Measurements from ENCODE around the gene CDH1.

The CDH1 gene

DNA sequence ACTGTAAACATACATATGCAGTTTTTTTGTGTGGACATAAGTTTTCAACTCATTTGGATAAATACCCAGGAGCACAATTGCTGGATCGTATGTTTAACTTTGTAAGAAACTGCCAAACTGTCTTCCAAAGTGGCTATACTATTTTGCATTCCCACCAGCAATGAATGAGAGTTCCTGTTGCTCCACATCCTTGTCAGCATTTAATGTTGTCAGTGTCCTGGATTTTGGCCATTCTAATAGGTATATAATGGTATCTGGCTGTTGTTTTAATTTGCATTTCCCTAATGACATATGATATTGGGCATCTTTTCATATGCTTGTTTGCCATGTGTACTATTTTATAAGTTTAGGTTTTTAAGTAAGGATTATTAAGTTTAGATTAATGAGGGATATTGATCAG is 120.4 kb downstream of the CDH1 start:
- Histone ChIP-seq H3K27me3 (ENCODE audit: insufficient read depth, low read length) (no peaks in the 10 kb centered on the region), H3K9ac (ENCODE audit: low read depth, low read length) (no peak overlapping the region), H3K4me3 (ENCODE audit: low read length) (no peak overlapping the region), H3K9me3 (ENCODE audit: insufficient read depth, low read depth, low read length) (no peaks in the 10 kb centered on the region), H3K36me3 (ENCODE audit: insufficient read depth, low read length) (peaks cover 11% of the 10 kb centered on the region), H3K27ac (ENCODE audit: low read depth, low read length) (no peak overlapping the region), H3K4me1 (ENCODE audit: insufficient read depth, low read length) (no peaks in the 10 kb centered on the region)
- 96% methylated on average over 1 of the region's 1 CpG for WGBS

DNA sequence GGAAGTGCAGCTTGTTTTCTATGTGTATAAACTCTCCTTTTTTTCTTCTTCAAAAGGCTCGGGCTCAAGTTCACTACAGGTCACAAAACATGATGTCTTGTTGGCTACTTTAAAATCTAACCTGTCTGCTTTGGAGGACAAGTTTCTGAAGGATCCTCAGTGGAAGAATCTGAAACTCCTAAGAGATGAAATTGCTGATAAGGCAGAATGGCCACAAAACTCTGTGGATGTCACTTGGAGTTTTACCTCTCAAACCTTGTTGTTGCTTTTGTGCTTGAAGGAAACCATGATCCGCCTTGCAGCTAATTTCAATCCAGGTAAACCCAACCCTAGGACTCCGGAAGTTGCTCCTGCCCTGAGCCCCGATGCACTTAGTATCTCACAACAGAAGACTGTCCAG is 122.7 kb downstream of the CDH1 start:
- Histone ChIP-seq H3K36me3 (ENCODE audit: insufficient read depth, low read length) (peaks cover 16% of the 10 kb centered on the region), H3K27ac (ENCODE audit: low read depth, low read length) (no peak overlapping the region), H3K4me3 (ENCODE audit: low read length) (no peak overlapping the region), H3K4me1 (ENCODE audit: insufficient read depth, low read length) (no peaks in the 10 kb centered on the region), H3K9ac (ENCODE audit: low read depth, low read length) (no peak overlapping the region), H3K27me3 (ENCODE audit: insufficient read depth, low read length) (no peaks in the 10 kb centered on the region), H3K9me3 (ENCODE audit: insufficient read depth, low read depth, low read length) (no peaks in the 10 kb centered on the region)
- WGBS, result 89% methylated on average over 4 of the region's 4 CpGs

DNA sequence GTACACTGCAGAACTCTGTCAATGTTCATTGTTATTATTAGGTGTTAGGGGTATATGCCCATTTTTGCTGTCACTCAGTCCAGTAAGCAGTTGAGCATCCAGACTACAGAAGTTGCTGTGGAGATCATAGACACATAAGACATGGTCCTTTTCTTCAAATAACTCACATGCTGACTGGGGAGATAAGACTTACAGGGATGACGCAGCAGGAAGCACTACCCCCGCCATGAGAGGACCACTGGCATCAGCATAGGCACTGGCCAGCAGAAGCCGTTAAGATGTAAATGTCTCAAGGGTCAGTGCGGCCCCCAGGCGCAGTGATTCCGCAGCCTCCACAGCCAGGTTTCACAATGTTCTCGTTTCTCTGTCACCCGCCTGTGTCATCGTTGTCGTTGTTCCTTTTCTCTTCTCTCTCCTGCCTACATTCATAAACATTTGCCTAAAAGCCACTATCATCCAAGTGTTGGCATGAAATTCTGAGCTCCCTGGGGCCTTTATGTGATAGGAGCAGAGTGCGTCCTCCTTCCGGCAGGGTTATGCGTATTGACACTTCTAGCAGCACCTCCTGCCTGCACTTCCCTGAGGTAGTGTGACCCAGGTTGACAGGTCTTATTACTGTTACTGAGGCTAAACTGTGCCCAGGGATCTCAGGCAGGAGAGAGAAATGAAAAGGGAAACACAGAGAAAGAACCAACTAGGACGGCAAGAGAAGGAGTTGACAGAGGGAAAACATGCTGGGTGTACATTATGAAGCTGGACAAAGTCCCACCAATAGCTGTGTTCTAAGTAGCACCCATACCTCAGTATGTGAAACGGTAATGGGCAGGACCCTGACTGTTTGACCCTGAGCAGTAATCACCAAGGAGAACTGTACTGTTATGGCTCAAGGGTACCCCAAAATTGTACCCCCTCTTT is 124.1 kb downstream of the CDH1 start:
- Histone ChIP-seq H3K4me3 (ENCODE audit: low read length) (no peak overlapping the region), H3K27ac (ENCODE audit: low read depth, low read length) (no peak overlapping the region), H3K9ac (ENCODE audit: low read depth, low read length) (no peak overlapping the region), H3K27me3 (ENCODE audit: insufficient read depth, low read length) (no peaks in the 10 kb centered on the region), H3K4me1 (ENCODE audit: insufficient read depth, low read length) (no peaks in the 10 kb centered on the region), H3K9me3 (ENCODE audit: insufficient read depth, low read depth, low read length) (no peaks in the 10 kb centered on the region), H3K36me3 (ENCODE audit: insufficient read depth, low read length) (peaks cover 18% of the 10 kb centered on the region)
- 83% methylated on average over 15 of the region's 15 CpGs for WGBS

DNA sequence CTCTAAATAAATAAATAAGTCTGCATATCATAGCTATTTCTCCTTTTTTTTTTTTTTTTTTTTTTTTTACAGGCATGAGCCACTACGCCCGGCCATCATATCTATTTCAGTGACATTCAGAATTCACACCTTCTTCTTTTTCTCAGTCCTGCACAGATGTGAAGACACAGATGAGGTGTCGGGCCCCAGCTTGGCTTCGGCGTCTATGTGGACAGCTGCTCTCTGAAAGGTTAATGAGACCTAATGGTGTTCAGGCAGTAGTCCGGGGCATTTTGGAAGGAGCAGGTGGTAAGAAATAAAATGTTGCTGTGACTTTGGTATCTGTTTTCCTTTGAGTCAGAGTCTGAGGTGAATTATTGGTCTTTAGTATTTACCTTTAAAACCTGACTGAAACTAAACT is 129.8 kb downstream of the CDH1 start:
- H3K27me3 ChIP-seq (ENCODE audit: insufficient read depth, low read length), result no peaks in the 10 kb centered on the region
- no peak overlapping the region for H3K9ac ChIP-seq (ENCODE audit: low read depth, low read length)
- H3K36me3 ChIP-seq (ENCODE audit: insufficient read depth, low read length), result peaks cover 13% of the 10 kb centered on the region
- no peak overlapping the region for H3K27ac ChIP-seq (ENCODE audit: low read depth, low read length)
- H3K9me3 ChIP-seq (ENCODE audit: insufficient read depth, low read depth, low read length), result no peaks in the 10 kb centered on the region
- H3K4me3 ChIP-seq (ENCODE audit: low read length), result no peak overlapping the region
- 95% methylated on average over 6 of the region's 6 CpGs for WGBS
- peaks cover 13% of the 10 kb centered on the region for H3K4me1 ChIP-seq (ENCODE audit: insufficient read depth, low read length)

DNA sequence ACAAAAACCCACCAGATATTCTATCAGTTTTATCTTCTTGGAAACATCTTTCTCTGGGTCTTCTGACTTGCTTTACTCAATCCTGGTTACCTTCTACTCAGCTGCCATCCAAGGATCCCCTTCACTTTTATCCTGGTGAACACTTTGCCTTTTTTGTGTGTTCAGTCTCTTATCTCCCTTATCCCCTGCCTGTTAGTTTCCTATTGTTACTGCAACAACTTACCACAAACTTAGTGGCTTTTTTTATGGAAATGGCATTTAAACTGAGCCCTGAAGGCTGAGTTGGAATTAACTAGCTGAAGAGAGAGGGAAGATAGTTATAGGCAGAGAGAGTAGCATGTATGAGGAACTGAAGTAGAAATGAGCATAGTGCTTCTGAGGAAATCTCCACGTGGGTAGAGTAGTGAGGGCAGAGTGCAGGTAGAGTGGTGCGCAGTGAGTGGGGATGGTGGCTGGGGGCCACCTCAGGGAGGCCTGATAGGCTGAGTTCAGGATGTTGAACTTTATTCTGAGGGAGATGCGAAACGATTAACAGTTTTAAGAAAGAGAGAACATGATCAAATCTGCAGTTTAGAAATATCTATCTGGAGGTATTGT is 132.5 kb downstream of the CDH1 start:
- no peak overlapping the region for H3K4me3 ChIP-seq (ENCODE audit: low read length)
- peaks cover 13% of the 10 kb centered on the region for H3K4me1 ChIP-seq (ENCODE audit: insufficient read depth, low read length)
- no peak overlapping the region for H3K27ac ChIP-seq (ENCODE audit: low read depth, low read length)
- no peaks in the 10 kb centered on the region for H3K9me3 ChIP-seq (ENCODE audit: insufficient read depth, low read depth, low read length)
- no peaks in the 10 kb centered on the region for H3K27me3 ChIP-seq (ENCODE audit: insufficient read depth, low read length)
- H3K9ac ChIP-seq (ENCODE audit: low read depth, low read length), result no peak overlapping the region
- 76% methylated on average over 4 of the region's 4 CpGs for WGBS
- H3K36me3 ChIP-seq (ENCODE audit: insufficient read depth, low read length), result peaks cover 11% of the 10 kb centered on the region; the same call in 1 of the 2 replicates

DNA sequence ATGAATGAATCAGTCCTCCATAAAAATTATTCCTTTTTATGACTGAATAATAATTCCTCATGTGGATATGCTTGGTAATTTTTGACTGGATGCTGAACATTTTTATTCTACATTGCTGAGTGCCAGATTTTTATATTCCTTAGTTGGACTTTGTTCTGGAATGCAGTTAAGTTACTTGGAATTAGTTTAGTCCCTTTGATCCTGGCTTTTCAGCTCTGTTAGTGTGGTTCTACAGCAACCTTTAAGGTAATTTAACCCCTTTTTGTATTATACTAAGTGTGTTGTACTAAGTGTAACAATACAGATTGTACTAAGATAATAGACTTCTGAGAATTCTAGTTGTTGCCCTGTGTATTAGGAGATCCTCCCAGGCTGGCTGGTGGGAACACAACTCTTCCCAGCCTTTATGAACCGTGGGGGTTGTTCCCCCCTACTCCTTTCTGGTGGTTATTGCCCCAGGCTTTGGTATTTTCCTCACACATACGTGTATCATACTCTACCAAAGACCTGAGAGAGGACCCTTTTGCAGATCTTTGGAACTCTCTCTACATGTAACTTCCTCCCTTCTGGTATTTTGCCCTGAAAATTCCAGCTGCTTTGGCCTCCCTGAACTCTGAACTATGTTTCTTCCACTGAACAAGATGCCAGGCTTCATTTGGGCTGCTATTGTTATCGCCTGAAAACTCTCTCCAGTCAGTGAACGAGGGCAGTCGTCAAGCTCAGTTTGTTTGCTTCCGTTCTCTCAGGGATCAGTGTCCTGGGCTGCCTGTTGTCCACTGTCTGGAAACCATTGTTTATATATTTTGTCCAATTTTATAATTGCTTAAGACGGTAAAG is 136.8 kb downstream of the CDH1 start:
- Histone ChIP-seq H3K27ac (ENCODE audit: low read depth, low read length) (no peak overlapping the region), H3K36me3 (ENCODE audit: insufficient read depth, low read length) (peaks cover 26% of the 10 kb centered on the region), H3K4me3 (ENCODE audit: low read length) (no peak overlapping the region), H3K9me3 (ENCODE audit: insufficient read depth, low read depth, low read length) (no peaks in the 10 kb centered on the region), H3K9ac (ENCODE audit: low read depth, low read length) (no peak overlapping the region), H3K27me3 (ENCODE audit: insufficient read depth, low read length) (no peaks in the 10 kb centered on the region), H3K4me1 (ENCODE audit: insufficient read depth, low read length) (peaks cover 11% of the 10 kb centered on the region)
- 93% methylated on average over 7 of the region's 7 CpGs for WGBS

- H3K4me3 ChIP-seq (ENCODE audit: low read length), result no peak overlapping the region
- no peak overlapping the region for H3K9ac ChIP-seq (ENCODE audit: low read depth, low read length)
- H3K4me1 ChIP-seq (ENCODE audit: insufficient read depth, low read length), result no peaks in the 10 kb centered on the region
- no peak overlapping the region for H3K27ac ChIP-seq (ENCODE audit: low read depth, low read length)
- H3K27me3 ChIP-seq (ENCODE audit: insufficient read depth, low read length), result no peaks in the 10 kb centered on the region
- no peaks in the 10 kb centered on the region for H3K9me3 ChIP-seq (ENCODE audit: insufficient read depth, low read depth, low read length)
- no CpG with 5 or more reads among the region's 4 CpGs for WGBS
- H3K36me3 ChIP-seq (ENCODE audit: insufficient read depth, low read length), result peaks cover 34% of the 10 kb centered on the region
These were observed 138.8 kb downstream of the CDH1 start for GRCh38 chr16:68875871-68876270.

- peaks cover 6% of the 10 kb centered on the region; the same call in 1 of the 2 replicates for H3K4me1 ChIP-seq (ENCODE audit: insufficient read depth, low read length)
- WGBS, result over 99% methylated on average over 5 of the region's 6 CpGs
These were observed 146.6 kb downstream of the CDH1 start for GRCh38 chr16:68883685-68884084.

DNA sequence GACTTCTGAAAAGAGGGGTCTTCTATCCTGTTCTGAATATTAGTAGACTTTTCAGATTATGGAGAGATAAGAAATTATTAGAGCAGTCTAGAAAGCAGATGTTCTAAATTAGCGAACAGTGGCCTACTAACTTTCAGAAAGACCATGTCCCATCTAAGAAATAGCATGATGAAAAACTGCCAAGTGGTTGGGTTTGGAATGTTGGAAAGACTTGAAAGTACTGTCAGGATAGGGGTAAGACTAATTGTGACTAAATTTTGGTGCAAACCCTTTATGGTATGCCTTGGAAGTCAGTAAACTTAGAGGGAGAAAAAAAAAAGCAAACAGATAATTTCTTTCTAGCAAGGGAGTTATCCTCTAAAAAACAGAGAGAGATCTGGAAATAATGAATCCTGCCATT is 147.3 kb downstream of the CDH1 start:
- Histone ChIP-seq H3K27me3 (ENCODE audit: insufficient read depth, low read length) (no peaks in the 10 kb centered on the region), H3K27ac (ENCODE audit: low read depth, low read length) (no peak overlapping the region), H3K4me3 (ENCODE audit: low read length) (no peak overlapping the region), H3K9me3 (ENCODE audit: insufficient read depth, low read depth, low read length) (no peaks in the 10 kb centered on the region), H3K9ac (ENCODE audit: low read depth, low read length) (no peak overlapping the region), H3K36me3 (ENCODE audit: insufficient read depth, low read length) (peaks cover 20% of the 10 kb centered on the region), H3K4me1 (ENCODE audit: insufficient read depth, low read length) (peaks cover 6% of the 10 kb centered on the region; the same call in 1 of the 2 replicates)
- 100% methylated on average over 1 of the region's 1 CpG for WGBS

More at GRCh38 chr16:68883685-68884084, 146.6 kb downstream of the CDH1 start:
- Histone ChIP-seq H3K9ac (ENCODE audit: low read depth, low read length) (no peak overlapping the region), H3K36me3 (ENCODE audit: insufficient read depth, low read length) (peaks cover 21% of the 10 kb centered on the region), H3K4me3 (ENCODE audit: low read length) (no peak overlapping the region), H3K27me3 (ENCODE audit: insufficient read depth, low read length) (no peaks in the 10 kb centered on the region), H3K9me3 (ENCODE audit: insufficient read depth, low read depth, low read length) (no peaks in the 10 kb centered on the region), H3K27ac (ENCODE audit: low read depth, low read length) (no peak overlapping the region)

Measured in HUES64 (cell line).